Body of pancreas (tissue), 4 donors: Measurements from ENCODE around the gene CSDE1.

Experiments used
- CTCF ChIP-seq, 7 experiments: fragments of 450-650 bp in 4 of 7; fragments of 200-600 bp in 3 of 7; sonication (generic) in 3 of 7; IDR thresholded peaks; one replicate each; pipeline ENCODE4 v1.5.1; 2016 to 2019; ENCODE audit warnings: antibody characterized with exemption in 7 of 7
- POLR2A ChIP-seq, 3 donors: fragments of 450-650 bp; IDR thresholded peaks; one replicate each; pipeline ENCODE4 v1.6.1; 2016; ENCODE audit warnings: antibody characterized with exemption in 3 of 3, mild to moderate bottlenecking in 2 of 3

DNA sequence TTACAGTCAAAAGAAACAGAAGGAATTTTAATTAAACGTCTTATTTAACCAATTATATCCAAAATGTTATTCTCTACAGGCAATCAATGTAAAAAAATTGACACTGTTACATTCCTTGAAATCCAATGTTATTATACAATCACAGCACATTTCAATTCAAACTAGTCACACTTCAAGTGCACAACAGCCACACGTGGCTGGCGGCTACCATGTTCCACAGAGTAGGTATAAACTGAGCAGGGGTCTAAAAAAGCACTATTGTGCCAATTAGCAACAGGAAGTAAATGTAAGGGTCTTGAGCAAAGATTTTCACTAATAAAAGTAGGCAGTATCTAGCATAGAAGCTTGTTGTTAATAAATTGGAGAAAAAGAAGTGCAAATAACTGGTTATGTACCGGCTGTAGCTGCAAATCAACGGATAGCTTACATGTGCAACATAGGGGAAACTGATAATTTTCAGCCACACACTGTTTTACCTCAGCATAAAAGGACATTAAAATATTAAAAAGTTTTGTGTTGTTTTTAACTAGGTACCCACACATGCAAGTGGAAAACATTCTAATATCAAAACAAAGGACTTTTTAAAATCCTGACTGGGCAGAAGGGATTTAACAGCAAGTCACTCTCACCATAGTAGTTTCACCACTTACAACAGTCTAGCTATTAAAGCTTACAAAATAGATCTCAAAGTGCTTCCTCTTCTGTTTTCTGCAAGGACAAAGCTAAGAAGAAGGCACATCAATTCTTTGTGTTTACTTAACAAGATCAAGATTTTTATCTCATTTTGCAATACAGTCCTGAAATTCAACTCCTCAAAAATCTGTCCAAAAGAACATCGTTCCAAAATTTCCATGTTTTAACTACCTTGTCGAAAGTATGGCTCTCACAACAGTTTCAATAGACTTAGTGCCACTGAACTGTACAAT lies 2.5 kb downstream of the CSDE1 start:
- TF ChIP-seq POLR2A (IDR thresholded peaks at IDR 0.05) (no peak), CTCF (IDR thresholded peaks at IDR 0.05) (no peak)
